IMR-90 (cell line): ENCODE measurements around the gene LMAN2. TPM values are rescaled to one million over a fixed set of nuclear protein-coding genes. Genes with fewer than 3 reads are reported as not detected.

Source experiments
- ATAC-seq: fragments of 200-7000 bp; cut with Tn5 transposase; 2 replicates; pipeline ENCODE4 v1.9.1; 2020; ENCODE audit warnings: low read depth, mild to moderate bottlenecking, moderate library complexity
- BruUV-seq: library from RNA; stranded (reverse); fragments of 400-500 nt; replicated peaks from 2 replicates; lab custom pipeline; 2021; lab: Mats Ljungman, UMichigan
- CTCF ChIA-PET: fragments of 300-600 bp; formaldehyde crosslinking; extraction: SDS; loops from one replicate; lab custom pipeline; 2021; ENCODE audit warnings: antibody characterized with exemption; lab: Yijun Ruan, JAX
- POLR2A ChIA-PET: fragments of 300-600 bp; sonication (Branson Sonifier 250); formaldehyde crosslinking; loops from one replicate; lab custom pipeline; 2022; ENCODE audit warnings: antibody characterized with exemption; ENCODE audit not compliant: unreplicated experiment; lab: Charles Lee
- DNase-seq: peaks from one replicate; pipeline ENCODE4 v3.0.0; 2013
- H2AFZ ChIP-seq: replicated peaks from 2 replicates; pipeline ENCODE3; 2013; ENCODE audit warnings: low read length, mild to moderate bottlenecking; ENCODE audit not compliant: poor library complexity
- H2AK5ac ChIP-seq: 2 replicates; pipeline ENCODE4 v1.6.1; 2013; ENCODE audit warnings: low read depth, low read length, inconsistent platforms
- H2AK9ac ChIP-seq: replicated peaks from 2 replicates; pipeline ENCODE3; 2013; ENCODE audit warnings: mild to moderate bottlenecking, low read depth, low read length, moderate library complexity; ENCODE audit not compliant: poor library complexity
- H2BK120ac ChIP-seq: 2 replicates; pipeline ENCODE4 v1.6.1; 2013; ENCODE audit warnings: low read depth, low read length, inconsistent platforms
- H2BK15ac ChIP-seq: 3 replicates; pipeline ENCODE4 v1.6.1; 2013; ENCODE audit warnings: low read depth, low read length, inconsistent platforms
- H2BK20ac ChIP-seq: 2 replicates; pipeline ENCODE4 v1.6.1; 2013; ENCODE audit warnings: low read depth, mild to moderate bottlenecking, inconsistent platforms, low read length, moderate library complexity
- H2BK5ac ChIP-seq: 2 replicates; pipeline ENCODE4 v1.6.1; 2013; ENCODE audit warnings: mild to moderate bottlenecking, low read depth, low read length, inconsistent platforms; ENCODE audit not compliant: poor library complexity, severe bottlenecking
- H3K14ac ChIP-seq: replicated peaks from 2 replicates; pipeline ENCODE4 v1.6.1; 2013; ENCODE audit warnings: low read depth, low read length, inconsistent platforms
- H3K18ac ChIP-seq: 2 replicates; pipeline ENCODE4 v1.6.1; 2013; ENCODE audit warnings: low read depth, low read length, control low read depth
- H3K23ac ChIP-seq: 2 replicates; pipeline ENCODE4 v1.6.1; 2013; ENCODE audit warnings: low read depth, low read length, inconsistent platforms
- H3K27ac ChIP-seq: 2 replicates; pipeline ENCODE4 v1.5.1; 2013; ENCODE audit warnings: mild to moderate bottlenecking, control low read depth, low read length; ENCODE audit not compliant: insufficient read depth
- H3K27me3 ChIP-seq: 2 replicates; pipeline ENCODE4 v1.6.1; 2013; ENCODE audit warnings: low read length; ENCODE audit not compliant: control insufficient read depth, insufficient read depth
- H3K36me3 ChIP-seq: 2 replicates; pipeline ENCODE4 v1.6.1; 2013; ENCODE audit warnings: low read length, mixed read lengths; ENCODE audit not compliant: control insufficient read depth, insufficient read depth
- H3K4ac ChIP-seq: 2 replicates; pipeline ENCODE4 v1.6.1; 2013; ENCODE audit warnings: low read depth, low read length, inconsistent platforms
- H3K4me1 ChIP-seq: 2 replicates; pipeline ENCODE4 v1.6.1; 2013; ENCODE audit warnings: low read length, mixed read lengths; ENCODE audit not compliant: control insufficient read depth, insufficient read depth
- H3K4me2 ChIP-seq: 2 replicates; pipeline ENCODE4 v1.6.1; 2013; ENCODE audit warnings: low read depth, mild to moderate bottlenecking, control low read depth, low read length, moderate library complexity
- H3K4me3 ChIP-seq: 2 replicates; pipeline ENCODE4 v1.5.1; 2013; ENCODE audit warnings: low read depth, mild to moderate bottlenecking, control low read depth, low read length, moderate library complexity; ENCODE audit not compliant: insufficient read depth
- H3K56ac ChIP-seq: 2 replicates; pipeline ENCODE4 v1.6.1; 2013; ENCODE audit warnings: low read length, inconsistent platforms; ENCODE audit not compliant: insufficient read depth; ENCODE audit errors: extremely low read depth
- H3K79me1 ChIP-seq, 2 experiments: 2 replicates each; pipeline ENCODE4 v1.6.1; 2013; ENCODE audit warnings: low read length in 2 of 2, inconsistent platforms in 1 of 2, low read depth in 1 of 2
- H3K9ac ChIP-seq: 2 replicates; pipeline ENCODE4 v1.6.1; 2013; ENCODE audit warnings: low read depth, low read length, control low read depth
- H3K9me1 ChIP-seq: 2 replicates; pipeline ENCODE4 v1.6.1; 2013; ENCODE audit warnings: low read length, inconsistent platforms; ENCODE audit not compliant: insufficient read depth
- H3K9me3 ChIP-seq: 2 replicates; pipeline ENCODE4 v1.6.1; 2013; ENCODE audit warnings: low read length; ENCODE audit not compliant: control insufficient read depth, insufficient read depth
- H4K20me1 ChIP-seq: 2 replicates; pipeline ENCODE4 v1.6.1; 2013; ENCODE audit warnings: low read length, inconsistent platforms; ENCODE audit not compliant: insufficient read depth
- H4K5ac ChIP-seq: 2 replicates; pipeline ENCODE4 v1.6.1; 2013; ENCODE audit warnings: mild to moderate bottlenecking, low read depth, low read length, control low read depth
- H4K8ac ChIP-seq, 2 experiments: 2 replicates each; pipeline ENCODE4 v1.6.1; 2013; ENCODE audit warnings: low read depth in 2 of 2, low read length in 2 of 2, control low read depth in 1 of 2, inconsistent platforms in 1 of 2
- H4K91ac ChIP-seq: 2 replicates; pipeline ENCODE4 v1.6.1; 2013; ENCODE audit warnings: low read depth, low read length, inconsistent platforms; ENCODE audit not compliant: insufficient read depth
- BHLHE40 ChIP-seq: fragments of 150-350 bp; IDR thresholded peaks from 2 replicates; pipeline ENCODE4 v1.6.1; 2016; ENCODE audit warnings: mild to moderate bottlenecking, low read depth, low read length
- CEBPB ChIP-seq: IDR thresholded peaks from 2 replicates; pipeline ENCODE4 v1.6.1; 2012; ENCODE audit warnings: low read depth, low read length, improper control_type of control experiment
- CHD1 ChIP-seq: IDR thresholded peaks from 2 replicates; pipeline ENCODE4 v1.6.1; 2012; ENCODE audit warnings: low read depth, low read length, improper control_type of control experiment
- ELK1 ChIP-seq: fragments of 150-350 bp; IDR thresholded peaks from 2 replicates; pipeline ENCODE4 v1.6.1; 2016; ENCODE audit warnings: low read depth, mild to moderate bottlenecking, low read length, moderate library complexity, borderline replicate concordance
- FOS ChIP-seq: fragments of 150-350 bp; IDR thresholded peaks from 2 replicates; pipeline ENCODE4 v1.6.1; 2016; ENCODE audit warnings: low read depth, low read length
- MAFK ChIP-seq: IDR thresholded peaks from 2 replicates; pipeline ENCODE4 v1.6.1; 2012; ENCODE audit warnings: low read depth, low read length, improper control_type of control experiment
- MAZ ChIP-seq: IDR thresholded peaks from 2 replicates; pipeline ENCODE4 v1.6.1; 2012; ENCODE audit warnings: low read depth, mild to moderate bottlenecking, low read length, improper control_type of control experiment, moderate library complexity, borderline replicate concordance
- MXI1 ChIP-seq: IDR thresholded peaks from 2 replicates; pipeline ENCODE4 v1.6.1; 2012; ENCODE audit warnings: low read depth, mild to moderate bottlenecking, low read length, moderate library complexity, borderline replicate concordance
- NFE2L2 ChIP-seq: fragments of 150-350 bp; IDR thresholded peaks from 2 replicates; pipeline ENCODE4 v1.6.1; 2016; ENCODE audit warnings: low read depth, mild to moderate bottlenecking, low read length
- POLR2A ChIP-seq: IDR thresholded peaks from 2 replicates; pipeline ENCODE4 v1.6.1; 2012; ENCODE audit warnings: mild to moderate bottlenecking, low read depth, low read length
- RAD21 ChIP-seq: IDR thresholded peaks from 2 replicates; pipeline ENCODE4 v1.6.1; 2012; ENCODE audit warnings: low read length, improper control_type of control experiment
- RCOR1 ChIP-seq: IDR thresholded peaks from 2 replicates; pipeline ENCODE4 v1.6.1; 2012; ENCODE audit warnings: mild to moderate bottlenecking, low read length, improper control_type of control experiment; ENCODE audit not compliant: insufficient replicate concordance
- RFX5 ChIP-seq: IDR thresholded peaks from 2 replicates; pipeline ENCODE4 v1.8.0; 2012; ENCODE audit warnings: low read depth, mild to moderate bottlenecking, low read length, moderate library complexity
- SMC3 ChIP-seq: fragments of 150-350 bp; IDR thresholded peaks from 2 replicates; pipeline ENCODE4 v1.6.1; 2016; ENCODE audit warnings: low read depth, mild to moderate bottlenecking, antibody characterized with exemption, low read length, moderate library complexity
- USF2 ChIP-seq: fragments of 150-350 bp; IDR thresholded peaks from 2 replicates; pipeline ENCODE4 v1.6.1; 2017; ENCODE audit warnings: mild to moderate bottlenecking, antibody characterized with exemption, low read length, low read depth
- whole genome bisulfite sequencing, 2 experiments: methylation state at CpG; one replicate each; pipeline versions ENCODE4 v1.1.5 to v1.1.7; 2013; ENCODE audit warnings: missing lambda C conversion rate in 2 of 2; ENCODE audit not compliant: insufficient read length in 1 of 2; ENCODE audit errors: extremely low coverage in 2 of 2; 5-methylcytosine and 5-hydroxymethylcytosine counted together
- dilution Hi-C: fragments of 300-500 bp; cut with HindIII; formaldehyde crosslinking; loops from one replicate; pipeline ENCODE4 v1.14.3; 2018; ENCODE audit warnings: low sequenced_read_pairs; ENCODE audit not compliant: unreplicated experiment
- in situ Hi-C: fragments of 300-500 bp; cut with MboI; formaldehyde crosslinking; loops from 3 replicates; pipeline ENCODE4 v1.14.3; 2019; ENCODE audit warnings: low sequenced_read_pairs, inconsistent platforms, mixed read lengths
- intact Hi-C: fragments of 100-400 bp; cut with micrococcal nuclease; formaldehyde crosslinking; loops from 2 replicates; pipeline ENCODE4 v1.10.0; 2022
- polyA plus RNA-seq, 3 experiments: library from polyadenylated mRNA; depleted of rRNA; stranded (reverse); fragments of >200 nt; gene quantifications; 2 replicates each; pipeline ENCODE4 v1.2.3, GENCODE V29; 2012; ENCODE audit warnings: low replicate concordance in 1 of 3
- total RNA-seq: library from RNA; depleted of rRNA; stranded (reverse); fragments of >200 nt; gene quantifications from 2 replicates; pipeline ENCODE4 v1.2.3, GENCODE V29; 2012
- TF ChIP-seq, protein P1 (sequence below): conservative IDR thresholded peaks from 2 replicates; pipeline ENCODE4 v1.5.1; 2012; ENCODE audit warnings: mild to moderate bottlenecking, low read depth, low read length, improper control_type of control experiment

LMAN2 gene
- total and polyA plus RNA-seq, 2 of the 4 experiments (the other 2 are of a cell fraction), result 253 to 303 TPM

DNA sequence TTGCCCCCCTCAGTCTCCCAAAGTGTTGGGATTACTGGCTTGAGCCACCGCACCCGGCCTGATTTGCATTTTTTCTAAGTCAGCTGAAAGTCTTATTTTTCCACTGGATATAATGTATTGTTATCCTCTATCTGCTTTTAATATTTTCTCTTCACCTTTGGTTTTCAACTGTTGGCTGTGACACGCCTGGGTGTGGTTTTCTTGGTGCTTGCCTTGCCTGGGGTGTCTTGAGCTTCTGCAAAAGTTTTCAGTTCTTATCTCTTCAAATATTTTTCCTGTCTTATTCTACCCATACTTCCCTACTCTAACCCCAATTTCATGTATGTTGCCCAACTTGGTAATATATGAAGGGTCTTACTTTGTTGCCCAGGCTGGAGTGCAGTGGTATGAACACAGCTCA is 35.5 kb downstream of the LMAN2 start:
- Histone ChIP-seq H3K18ac (no peak overlapping the region), H2AK5ac (no peak overlapping the region), H4K91ac (no peak overlapping the region), H3K27me3 (no peaks in the 10 kb centered on the region), H2AFZ (no peak overlapping the region), H2BK120ac (no peak overlapping the region), H3K23ac (no peak overlapping the region), H3K9me1 (peaks cover 6% of the 10 kb centered on the region; the same call in 1 of the 2 replicates), H3K4me3 (no peak overlapping the region), H3K36me3 (no peaks in the 10 kb centered on the region), H3K14ac (no peak overlapping the region), H3K9me3 (no peaks in the 10 kb centered on the region), H3K56ac (no peak overlapping the region), H2BK20ac (no peak overlapping the region), H2AK9ac (no peak overlapping the region), H4K5ac (no peak overlapping the region), H3K4me2 (no peak overlapping the region), H3K4ac (no peak overlapping the region), H4K20me1 (peaks cover 22% of the 10 kb centered on the region), H2BK15ac (no peak overlapping the region), H3K4me1 (peaks cover 4% of the 10 kb centered on the region; the same call in 1 of the 2 replicates), H3K27ac (no peak overlapping the region), H2BK5ac (no peak overlapping the region), H4K8ac (no peak overlapping the region), H3K79me1 (peaks cover 4 to 25% of the 10 kb centered on the region in 2 experiments; a peak in 3 of 4 replicates), H3K9ac (no peak overlapping the region)
- ChIA-PET CTCF (interaction anchor here (0.6 kb wide), 1 partner anchor 202 kb away, joined by 4 read pairs; no protein-coding TSS in a partner anchor), POLR2A (no interaction called here)
- no peak for DNase-seq
- no TSS peak for BruUV-seq
- in situ Hi-C loops, result no loop called here
- TF ChIP-seq ELK1 (no peak), CHD1 (no peak), BHLHE40 (no peak), NFE2L2 (no peak), CEBPB (no peak), RFX5 (no peak), MAZ (no peak), FOS (no peak), MXI1 (no peak), SMC3 (no peak), POLR2A (no peak), RCOR1 (no peak), USF2 (no peak), MAFK (no peak), RAD21 (no peak)
- TF ChIP-seq, protein P1, sequence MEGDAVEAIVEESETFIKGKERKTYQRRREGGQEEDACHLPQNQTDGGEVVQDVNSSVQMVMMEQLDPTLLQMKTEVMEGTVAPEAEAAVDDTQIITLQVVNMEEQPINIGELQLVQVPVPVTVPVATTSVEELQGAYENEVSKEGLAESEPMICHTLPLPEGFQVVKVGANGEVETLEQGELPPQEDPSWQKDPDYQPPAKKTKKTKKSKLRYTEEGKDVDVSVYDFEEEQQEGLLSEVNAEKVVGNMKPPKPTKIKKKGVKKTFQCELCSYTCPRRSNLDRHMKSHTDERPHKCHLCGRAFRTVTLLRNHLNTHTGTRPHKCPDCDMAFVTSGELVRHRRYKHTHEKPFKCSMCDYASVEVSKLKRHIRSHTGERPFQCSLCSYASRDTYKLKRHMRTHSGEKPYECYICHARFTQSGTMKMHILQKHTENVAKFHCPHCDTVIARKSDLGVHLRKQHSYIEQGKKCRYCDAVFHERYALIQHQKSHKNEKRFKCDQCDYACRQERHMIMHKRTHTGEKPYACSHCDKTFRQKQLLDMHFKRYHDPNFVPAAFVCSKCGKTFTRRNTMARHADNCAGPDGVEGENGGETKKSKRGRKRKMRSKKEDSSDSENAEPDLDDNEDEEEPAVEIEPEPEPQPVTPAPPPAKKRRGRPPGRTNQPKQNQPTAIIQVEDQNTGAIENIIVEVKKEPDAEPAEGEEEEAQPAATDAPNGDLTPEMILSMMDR, result no peak
- no peak for ATAC-seq
- WGBS, 2 experiments, result no CpG with 5 or more reads among the region's 3 CpGs
- intact Hi-C loops, result no loop called here
- dilution Hi-C loops, result no loop called here
